Left lobe of liver (tissue), 1 donor: ENCODE data around the gene ZNF639. TPM values are rescaled to one million over a fixed set of nuclear protein-coding genes. Genes with fewer than 3 reads are reported as not detected.

Experiments
- total RNA-seq: library from RNA; stranded (reverse); gene quantifications from one replicate; pipeline ENCODE4 v1.2.1, GENCODE V29; 2021
- donor health status: DM: no; HTN: yes; CAD: no.

The ZNF639 gene
- total RNA-seq, 1 donor from 2014 or later, result 9.7 TPM

Other genes starting within 250 kb of the ZNF639 start
- gene PIK3CA, start 174.7 kb upstream of the ZNF639 start, total RNA-seq, result 9.0 TPM
- 1.7 TPM for gene KCNMB3, start 71.9 kb upstream of the ZNF639 start, total RNA-seq
- 17.9 TPM for gene MFN1, start 24.7 kb downstream of the ZNF639 start, total RNA-seq
- 3.3 TPM for gene GNB4, start 128.4 kb downstream of the ZNF639 start, total RNA-seq
- 11.8 TPM for gene ACTL6A, start 239.9 kb downstream of the ZNF639 start, total RNA-seq